ENCODE results near the gene COL5A1. TPM values are rescaled to one million over a fixed set of nuclear protein-coding genes. Genes with fewer than 3 reads are reported as not detected.

COL5A1 gene
- total RNA-seq, 4 donors from 2014 or later: 4.9 to 97.4 (median 11.9) TPM

DNA sequence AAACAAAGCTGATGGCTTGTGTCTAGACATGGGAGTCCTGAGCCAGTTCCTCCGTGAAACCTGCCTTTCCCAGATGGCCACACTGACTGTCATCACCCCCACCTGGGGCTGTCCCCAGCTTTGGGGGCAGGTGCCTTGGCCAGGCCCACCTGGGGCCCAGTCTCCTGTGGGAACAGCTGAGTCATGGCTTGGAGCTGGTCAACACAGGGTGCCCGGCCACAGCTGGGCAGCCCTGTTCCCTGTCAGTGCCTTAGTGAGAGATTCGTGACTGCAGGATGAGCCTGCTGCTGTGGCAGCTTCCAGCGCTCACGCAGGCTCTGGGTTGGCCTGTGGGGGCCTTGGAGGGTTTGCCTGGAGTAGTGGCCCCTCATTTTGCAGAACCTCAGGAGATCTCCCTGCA lies 56.5 kb downstream of the COL5A1 start:
- TF ChIP-seq POLR2A (IDR thresholded peaks at IDR 0.05): no peak
- TF ChIP-seq, protein P1, sequence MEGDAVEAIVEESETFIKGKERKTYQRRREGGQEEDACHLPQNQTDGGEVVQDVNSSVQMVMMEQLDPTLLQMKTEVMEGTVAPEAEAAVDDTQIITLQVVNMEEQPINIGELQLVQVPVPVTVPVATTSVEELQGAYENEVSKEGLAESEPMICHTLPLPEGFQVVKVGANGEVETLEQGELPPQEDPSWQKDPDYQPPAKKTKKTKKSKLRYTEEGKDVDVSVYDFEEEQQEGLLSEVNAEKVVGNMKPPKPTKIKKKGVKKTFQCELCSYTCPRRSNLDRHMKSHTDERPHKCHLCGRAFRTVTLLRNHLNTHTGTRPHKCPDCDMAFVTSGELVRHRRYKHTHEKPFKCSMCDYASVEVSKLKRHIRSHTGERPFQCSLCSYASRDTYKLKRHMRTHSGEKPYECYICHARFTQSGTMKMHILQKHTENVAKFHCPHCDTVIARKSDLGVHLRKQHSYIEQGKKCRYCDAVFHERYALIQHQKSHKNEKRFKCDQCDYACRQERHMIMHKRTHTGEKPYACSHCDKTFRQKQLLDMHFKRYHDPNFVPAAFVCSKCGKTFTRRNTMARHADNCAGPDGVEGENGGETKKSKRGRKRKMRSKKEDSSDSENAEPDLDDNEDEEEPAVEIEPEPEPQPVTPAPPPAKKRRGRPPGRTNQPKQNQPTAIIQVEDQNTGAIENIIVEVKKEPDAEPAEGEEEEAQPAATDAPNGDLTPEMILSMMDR (IDR thresholded peaks at IDR 0.05): no peak
- no peak overlapping the region for H3K27ac ChIP-seq
- DNase-seq: no peak

DNA sequence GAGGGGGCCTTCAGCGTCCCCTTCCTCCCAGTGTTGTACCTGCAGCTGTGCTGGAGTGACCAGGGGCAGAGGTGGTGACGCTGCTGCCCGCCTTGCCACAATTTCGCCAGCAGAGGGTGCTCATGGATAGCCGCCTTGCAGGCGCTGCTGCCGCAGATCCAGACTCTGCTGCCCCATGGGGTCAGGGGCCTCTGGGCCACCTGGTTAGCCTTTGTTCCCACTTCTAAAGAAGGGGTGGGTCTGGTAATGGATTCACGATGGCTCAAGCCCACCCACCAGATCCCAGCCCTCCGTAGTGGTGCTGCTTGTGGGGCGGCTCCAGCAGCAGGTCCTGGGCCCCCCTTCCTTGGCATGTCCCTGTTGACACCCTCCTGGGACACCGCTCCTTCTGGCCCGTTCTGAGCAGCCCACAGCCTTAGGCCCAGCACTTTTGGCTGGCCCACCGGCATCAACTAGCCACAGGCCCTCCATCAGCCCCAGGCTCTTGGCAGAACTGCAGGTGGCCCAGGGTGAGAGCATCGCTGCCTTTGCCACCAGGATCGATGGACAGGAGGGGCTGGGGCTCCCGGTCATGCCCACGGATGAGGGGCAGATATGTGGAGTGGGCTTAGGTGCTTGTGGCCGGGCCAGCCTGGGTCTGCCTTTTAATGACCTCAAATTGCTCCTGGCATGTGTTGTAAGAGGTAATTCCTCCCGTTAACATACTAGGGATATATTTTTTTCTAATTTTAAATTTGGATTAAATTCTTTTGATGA lies 57.2 kb downstream of the COL5A1 start:
- H3K9me3 ChIP-seq: no peaks in the 10 kb centered on the region
- DNase-seq: peak; percentile 17 to 71 (median 60)
- H3K4me3 ChIP-seq: no peak overlapping the region
- peaks cover 0 to 7% (median 0%) of the 10 kb centered on the region in 3 donors for H3K36me3 ChIP-seq
- peak overlapping the region in 1 of 4 donors; percentile 17 for H3K27ac ChIP-seq
- TF ChIP-seq, protein P1 (IDR thresholded peaks at IDR 0.05): peak; percentile 23 to 73 (median 62)
- no peak for TF ChIP-seq POLR2A (IDR thresholded peaks at IDR 0.05)
- peaks cover 0 to 6% (median 0%) of the 10 kb centered on the region in 4 donors for H3K4me1 ChIP-seq
- no peaks in the 10 kb centered on the region for H3K27me3 ChIP-seq

More for the DNA sequence above, 56.5 kb downstream of the COL5A1 start:
- peaks cover 0 to 7% (median 0%) of the 10 kb centered on the region in 3 donors for H3K36me3 ChIP-seq
- no peaks in the 10 kb centered on the region for H3K27me3 ChIP-seq
- no peaks in the 10 kb centered on the region for H3K9me3 ChIP-seq
- H3K4me3 ChIP-seq: no peak overlapping the region
- H3K4me1 ChIP-seq: peaks cover 0 to 6% (median 0%) of the 10 kb centered on the region in 4 donors

DNA sequence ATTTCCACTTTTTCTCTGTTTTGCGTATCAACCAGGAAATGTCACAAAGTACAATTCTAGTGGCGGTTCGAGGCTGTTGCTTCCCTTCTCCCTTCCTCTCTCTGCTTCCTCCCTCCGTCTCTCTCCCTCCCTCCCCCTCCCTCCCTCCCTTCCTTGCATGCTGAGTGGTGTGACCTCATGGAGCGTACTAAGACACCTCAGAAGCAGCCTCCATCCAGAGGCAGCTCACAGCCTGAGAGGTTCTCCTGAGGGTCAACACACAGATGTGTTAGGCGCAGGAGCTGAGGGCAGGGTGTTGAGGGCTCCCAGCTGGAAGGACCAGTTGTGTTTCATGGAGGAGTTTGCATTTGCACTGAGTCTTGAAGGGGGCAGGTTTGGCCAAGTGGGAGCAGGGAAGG lies 57.7 kb downstream of the COL5A1 start:
- Histone ChIP-seq H3K4me1 (peaks cover 0 to 6% (median 0%) of the 10 kb centered on the region in 4 donors), H3K4me3 (no peak overlapping the region), H3K27me3 (no peaks in the 10 kb centered on the region), H3K36me3 (peaks cover 0 to 7% (median 0%) of the 10 kb centered on the region in 3 donors), H3K9me3 (no peaks in the 10 kb centered on the region), H3K27ac (no peak overlapping the region)
- DNase-seq: no peak
- TF ChIP-seq, protein P1 (IDR thresholded peaks at IDR 0.05): no peak
- TF ChIP-seq POLR2A (IDR thresholded peaks at IDR 0.05): no peak

DNA sequence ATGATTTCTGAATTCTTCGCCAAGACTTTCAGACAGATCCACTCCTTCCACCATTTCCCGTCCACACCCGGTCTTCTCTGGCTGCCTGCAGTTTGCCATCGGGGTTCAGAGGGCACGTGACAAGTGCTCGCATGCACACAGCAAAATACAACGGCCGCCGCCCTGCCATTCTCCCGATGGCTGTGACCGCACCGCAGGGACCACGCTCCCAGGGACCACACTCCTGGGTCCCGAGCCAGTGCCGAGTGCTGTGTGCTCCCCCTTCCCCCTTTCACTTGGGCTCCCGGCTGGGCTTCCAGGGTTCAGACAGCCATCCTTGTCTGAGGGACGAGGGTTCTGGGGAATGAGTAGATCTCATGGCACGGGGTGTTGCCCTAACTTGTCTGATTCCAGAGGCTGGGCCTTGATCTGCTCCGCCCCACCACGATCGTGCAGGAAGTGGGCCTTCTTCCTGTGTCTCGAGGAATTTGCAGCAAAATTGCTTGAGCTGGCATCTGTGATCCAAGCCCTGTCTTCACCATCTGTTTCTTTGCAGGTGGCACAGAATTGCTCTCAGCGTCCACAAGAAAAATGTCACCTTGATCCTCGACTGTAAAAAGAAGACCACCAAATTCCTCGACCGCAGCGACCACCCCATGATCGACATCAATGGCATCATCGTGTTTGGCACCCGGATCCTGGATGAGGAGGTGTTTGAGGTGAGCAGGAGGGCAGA lies 59.2 kb downstream of the COL5A1 start:
- no peaks in the 10 kb centered on the region for H3K9me3 ChIP-seq
- no peak for TF ChIP-seq POLR2A (IDR thresholded peaks at IDR 0.05)
- TF ChIP-seq, protein P1 (IDR thresholded peaks at IDR 0.05): no peak
- peaks cover 0 to 8% (median 0%) of the 10 kb centered on the region in 4 donors for H3K4me1 ChIP-seq
- no peak for DNase-seq
- no peak overlapping the region for H3K27ac ChIP-seq
- H3K4me3 ChIP-seq: no peak overlapping the region
- H3K36me3 ChIP-seq: peaks cover 0 to 7% (median 0%) of the 10 kb centered on the region in 3 donors
- H3K27me3 ChIP-seq: no peaks in the 10 kb centered on the region

DNA sequence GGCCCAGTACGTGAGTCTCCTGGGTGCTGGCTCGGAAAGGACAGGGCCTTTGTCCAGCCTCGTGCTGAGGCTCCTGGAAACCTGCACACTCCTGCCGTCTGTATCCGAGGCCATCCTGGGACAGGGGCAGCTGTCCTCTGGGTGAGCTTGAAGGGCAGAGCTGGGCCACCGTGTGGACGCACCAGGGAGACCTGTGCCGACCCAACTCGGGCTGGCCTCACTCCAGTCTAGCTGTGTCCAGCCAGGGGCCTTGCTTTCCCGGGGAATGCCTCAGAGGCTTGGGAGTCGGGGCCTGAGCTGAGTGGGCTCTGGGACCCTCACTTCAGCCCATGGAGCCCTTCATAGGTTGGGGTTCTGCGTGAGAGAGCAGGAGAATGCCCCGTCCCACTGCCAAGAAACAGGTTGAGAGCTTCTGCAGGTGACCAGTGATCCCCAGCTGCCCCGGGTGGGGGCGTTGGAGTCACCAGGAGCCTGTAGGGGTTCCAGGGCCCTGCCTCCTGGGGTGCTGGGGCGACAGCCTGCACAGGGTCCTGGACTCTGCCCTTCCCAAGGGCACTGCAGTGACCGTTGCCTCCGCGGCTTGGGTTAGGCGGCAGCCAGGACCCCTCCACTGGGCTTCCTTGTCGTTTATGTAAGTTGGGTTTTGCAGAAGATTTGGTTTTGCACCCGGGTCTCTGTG lies 60.1 kb downstream of the COL5A1 start:
- H3K36me3 ChIP-seq: peaks cover 0 to 7% (median 0%) of the 10 kb centered on the region in 3 donors
- H3K4me3 ChIP-seq: no peak overlapping the region
- peaks cover 0 to 17% (median 0%) of the 10 kb centered on the region in 4 donors for H3K4me1 ChIP-seq
- DNase-seq: no peak
- no peaks in the 10 kb centered on the region for H3K27me3 ChIP-seq
- H3K27ac ChIP-seq: no peak overlapping the region
- TF ChIP-seq POLR2A (IDR thresholded peaks at IDR 0.05): no peak
- TF ChIP-seq, protein P1 (IDR thresholded peaks at IDR 0.05): no peak
- no peaks in the 10 kb centered on the region for H3K9me3 ChIP-seq

All from Peyer's patch (tissue), 4 donors.